GM23338 (cell line): Measurements from ENCODE around the gene FXYD5.

Source experiments
- CREB1 ChIP-seq: fragments of 250-450 bp; sonication (Bioruptor Pico); IDR thresholded peaks from 2 replicates; pipeline ENCODE4 v1.5.0; 2020; ENCODE audit warnings: low read depth, mild to moderate bottlenecking, moderate library complexity
- CTCF ChIP-seq, 2 experiments: fragments of 200-600 bp in 1 of 2; sonication (generic) in 1 of 2; conservative IDR thresholded peaks; 2 replicates each; pipeline versions ENCODE4 v1.5.1 to v1.6.1; 2016 to 2017; ENCODE audit warnings: antibody characterized with exemption in 2 of 2, low read depth in 2 of 2, mild to moderate bottlenecking in 2 of 2, moderate library complexity in 1 of 2
- ETS1 ChIP-seq: IDR thresholded peaks from 2 replicates; pipeline ENCODE4 v1.6.1; 2016; ENCODE audit warnings: antibody characterized with exemption
- EZH2 ChIP-seq: fragments of 200-600 bp; sonication (generic); IDR thresholded peaks from one replicate; pipeline ENCODE4 v1.8.0; 2017; ENCODE audit warnings: antibody characterized with exemption, mild to moderate bottlenecking, low read depth; ENCODE audit not compliant: unreplicated experiment
- EZH2phosphoT487 ChIP-seq: fragments of 200-600 bp; sonication (generic); IDR thresholded peaks from one replicate; pipeline ENCODE4 v1.8.1; 2018; ENCODE audit warnings: antibody characterized with exemption; ENCODE audit not compliant: unreplicated experiment
- JUNB ChIP-seq: IDR thresholded peaks from one replicate; pipeline ENCODE4 v1.6.1; 2016; ENCODE audit warnings: antibody characterized with exemption; ENCODE audit not compliant: unreplicated experiment
- NANOG ChIP-seq: IDR thresholded peaks from 2 replicates; pipeline ENCODE4 v1.6.1; 2016; ENCODE audit warnings: antibody characterized with exemption, borderline replicate concordance
- POLR2AphosphoS5 ChIP-seq: IDR thresholded peaks from 2 replicates; pipeline ENCODE4 v1.6.1; 2016; ENCODE audit warnings: antibody characterized with exemption, low read depth
- REST ChIP-seq: IDR thresholded peaks from one replicate; pipeline ENCODE4 v1.6.1; 2018; ENCODE audit warnings: antibody characterized with exemption; ENCODE audit not compliant: unreplicated experiment
- ZNF331 ChIP-seq: fragments of 250-450 bp; sonication (Bioruptor Pico); IDR thresholded peaks from 2 replicates; pipeline ENCODE4 v1.5.0; 2020; ENCODE audit warnings: low read depth, mild to moderate bottlenecking, moderate library complexity
- ZNF462 ChIP-seq: fragments of 250-450 bp; sonication (Bioruptor Pico); IDR thresholded peaks from 2 replicates; pipeline ENCODE4 v1.5.0; 2020; ENCODE audit warnings: mild to moderate bottlenecking, moderate library complexity

- TF ChIP-seq CTCF (conservative IDR thresholded peaks at IDR 0.05; ENCODE audit: low read depth in 2 of 2) (no peak), POLR2AphosphoS5 (no peak), REST (no peak), CREB1 (CRISPR knock-in tag) (no peak), EZH2phosphoT487 (no peak), EZH2 (no peak), ZNF331 (CRISPR knock-in tag) (no peak), ETS1 (no peak), JUNB (no peak), ZNF462 (no peak), NANOG (no peak)
Measured at GRCh38 chr19:35165200-35166058, 10.9 kb downstream of the FXYD5 start.
